KMS-11 (cell line): ENCODE measurements around the gene IGFBP2.

Source experiments
- H2AFZ ChIP-seq: fragments of 200-600 bp; sonication (generic); 2 replicates; pipeline ENCODE4 v1.6.1; 2016; ENCODE audit warnings: antibody characterized with exemption, mixed run types, low read depth
- H3K27ac ChIP-seq: fragments of 200-600 bp; sonication (generic); 2 replicates; pipeline ENCODE4 v1.6.1; 2016; ENCODE audit warnings: mild to moderate bottlenecking, mixed run types
- H3K27me3 ChIP-seq: fragments of 200-600 bp; sonication (generic); 2 replicates; pipeline ENCODE4 v1.6.1; 2017; ENCODE audit warnings: mild to moderate bottlenecking, low read depth, mixed run types, moderate library complexity; ENCODE audit not compliant: insufficient read depth
- H3K36me3 ChIP-seq: fragments of 200-600 bp; sonication (generic); 2 replicates; pipeline ENCODE4 v1.6.1; 2017; ENCODE audit warnings: mild to moderate bottlenecking, mixed run types; ENCODE audit not compliant: insufficient read depth
- H3K4me1 ChIP-seq: fragments of 200-600 bp; sonication (generic); 2 replicates; pipeline ENCODE4 v1.6.1; 2016; ENCODE audit warnings: mild to moderate bottlenecking, low read depth, mixed run types; ENCODE audit not compliant: poor library complexity, severe bottlenecking
- H3K4me2 ChIP-seq: fragments of 200-600 bp; sonication (generic); 2 replicates; pipeline ENCODE4 v1.7.0; 2016; ENCODE audit warnings: mild to moderate bottlenecking, mixed run types
- H3K4me3 ChIP-seq: fragments of 200-600 bp; sonication (generic); IDR thresholded peaks from 2 replicates; pipeline ENCODE4 v1.6.1; 2017; ENCODE audit warnings: low read depth, low read length, mixed read lengths; ENCODE audit not compliant: insufficient read depth
- H3K79me2 ChIP-seq: fragments of 200-600 bp; sonication (generic); 2 replicates; pipeline ENCODE4 v1.6.1; 2016; ENCODE audit warnings: low read depth, mixed run types; ENCODE audit not compliant: insufficient read depth
- H3K9ac ChIP-seq: fragments of 200-600 bp; sonication (generic); 2 replicates; pipeline ENCODE4 v1.6.1; 2016; ENCODE audit warnings: mild to moderate bottlenecking, mixed run types
- H4K20me1 ChIP-seq: fragments of 200-600 bp; sonication (generic); 2 replicates; pipeline ENCODE4 v1.6.1; 2016; ENCODE audit warnings: mild to moderate bottlenecking, mixed run types; ENCODE audit not compliant: insufficient read depth
- TF ChIP-seq, protein P1 (sequence below): fragments of 200-600 bp; sonication (generic); conservative IDR thresholded peaks from 2 replicates; pipeline ENCODE4 v1.6.1; 2017; ENCODE audit warnings: low read depth, mild to moderate bottlenecking, antibody characterized with exemption, low read length, moderate library complexity, mixed read lengths

IGFBP2 gene

DNA sequence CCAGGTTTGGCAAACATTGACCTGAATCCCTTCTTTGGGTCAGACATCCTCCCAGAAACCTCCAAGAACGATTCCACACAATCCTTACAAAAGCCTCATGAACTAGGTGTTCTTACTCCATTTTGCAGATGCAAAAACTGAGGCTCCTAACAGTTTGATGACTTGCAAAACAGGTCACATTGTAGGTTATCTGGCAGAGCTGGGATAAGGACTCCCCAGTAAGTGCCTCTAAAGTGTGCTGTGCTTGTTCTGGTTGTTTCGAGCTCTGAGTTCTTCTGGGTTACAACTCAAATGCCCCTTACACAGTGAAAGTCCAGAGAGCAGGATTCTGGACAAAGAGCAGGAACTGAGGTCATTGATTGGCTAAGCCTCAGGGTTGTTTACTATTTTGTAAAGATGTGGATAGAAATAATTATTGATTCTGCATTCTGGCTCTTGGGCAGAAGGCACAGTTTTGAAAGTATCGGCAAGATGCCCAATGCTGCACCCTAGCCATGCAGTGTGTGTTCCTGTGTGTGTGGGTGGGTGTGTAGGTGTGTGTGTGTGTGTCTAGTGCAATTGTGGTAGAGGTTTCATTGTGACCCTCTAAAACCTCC, 17.0 kb upstream of the IGFBP2 start:
- H3K4me1 ChIP-seq, result no peaks in the 10 kb centered on the region
- H2AFZ ChIP-seq, result no peak overlapping the region
- H4K20me1 ChIP-seq, result no peaks in the 10 kb centered on the region
- H3K36me3 ChIP-seq, result no peaks in the 10 kb centered on the region
- TF ChIP-seq, protein P1, sequence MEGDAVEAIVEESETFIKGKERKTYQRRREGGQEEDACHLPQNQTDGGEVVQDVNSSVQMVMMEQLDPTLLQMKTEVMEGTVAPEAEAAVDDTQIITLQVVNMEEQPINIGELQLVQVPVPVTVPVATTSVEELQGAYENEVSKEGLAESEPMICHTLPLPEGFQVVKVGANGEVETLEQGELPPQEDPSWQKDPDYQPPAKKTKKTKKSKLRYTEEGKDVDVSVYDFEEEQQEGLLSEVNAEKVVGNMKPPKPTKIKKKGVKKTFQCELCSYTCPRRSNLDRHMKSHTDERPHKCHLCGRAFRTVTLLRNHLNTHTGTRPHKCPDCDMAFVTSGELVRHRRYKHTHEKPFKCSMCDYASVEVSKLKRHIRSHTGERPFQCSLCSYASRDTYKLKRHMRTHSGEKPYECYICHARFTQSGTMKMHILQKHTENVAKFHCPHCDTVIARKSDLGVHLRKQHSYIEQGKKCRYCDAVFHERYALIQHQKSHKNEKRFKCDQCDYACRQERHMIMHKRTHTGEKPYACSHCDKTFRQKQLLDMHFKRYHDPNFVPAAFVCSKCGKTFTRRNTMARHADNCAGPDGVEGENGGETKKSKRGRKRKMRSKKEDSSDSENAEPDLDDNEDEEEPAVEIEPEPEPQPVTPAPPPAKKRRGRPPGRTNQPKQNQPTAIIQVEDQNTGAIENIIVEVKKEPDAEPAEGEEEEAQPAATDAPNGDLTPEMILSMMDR, result no peak
- no peak overlapping the region for H3K4me3 ChIP-seq
- H3K27me3 ChIP-seq, result no peaks in the 10 kb centered on the region
- no peaks in the 10 kb centered on the region for H3K79me2 ChIP-seq
- H3K9ac ChIP-seq, result no peak overlapping the region
- H3K4me2 ChIP-seq, result no peak overlapping the region
- no peak overlapping the region for H3K27ac ChIP-seq

DNA sequence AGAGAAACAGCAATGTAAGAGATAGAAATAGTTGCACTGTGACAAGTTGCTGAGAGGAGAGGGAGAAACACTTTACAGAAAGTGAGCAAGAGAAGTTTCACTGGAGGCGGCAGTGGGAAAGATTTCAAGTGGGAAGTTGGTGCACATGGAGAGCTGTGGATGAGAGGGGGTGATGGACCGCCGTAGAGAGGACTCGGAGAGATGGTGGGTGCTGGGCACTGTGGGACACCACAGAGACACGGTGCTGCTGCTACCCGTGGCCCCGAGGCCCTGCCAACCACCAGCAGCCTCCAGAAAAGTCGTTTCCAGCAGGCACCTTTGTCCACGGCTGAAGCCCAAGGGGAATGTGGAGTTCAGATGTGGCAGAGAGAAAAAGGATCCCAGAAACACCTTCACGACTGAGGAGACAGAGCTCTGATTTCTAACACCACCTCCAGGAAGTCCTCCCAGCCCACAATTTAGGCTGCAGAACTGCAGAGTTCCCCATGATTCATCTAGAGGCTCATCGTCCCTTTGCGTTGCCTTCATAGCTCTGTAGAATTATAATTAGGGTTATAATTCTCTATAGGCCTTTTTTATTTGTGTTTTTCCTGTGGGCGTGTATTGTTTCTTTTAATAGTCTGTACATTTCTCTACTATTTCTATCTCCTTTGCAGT, 15.9 kb upstream of the IGFBP2 start:
- no peaks in the 10 kb centered on the region for H4K20me1 ChIP-seq
- TF ChIP-seq, protein P1, result no peak
- H2AFZ ChIP-seq, result no peak overlapping the region
- H3K4me2 ChIP-seq, result no peak overlapping the region
- no peaks in the 10 kb centered on the region for H3K79me2 ChIP-seq
- H3K27ac ChIP-seq, result no peak overlapping the region
- H3K27me3 ChIP-seq, result no peaks in the 10 kb centered on the region
- no peak overlapping the region for H3K9ac ChIP-seq
- no peak overlapping the region for H3K4me3 ChIP-seq
- H3K36me3 ChIP-seq, result no peaks in the 10 kb centered on the region
- H3K4me1 ChIP-seq, result no peaks in the 10 kb centered on the region

DNA sequence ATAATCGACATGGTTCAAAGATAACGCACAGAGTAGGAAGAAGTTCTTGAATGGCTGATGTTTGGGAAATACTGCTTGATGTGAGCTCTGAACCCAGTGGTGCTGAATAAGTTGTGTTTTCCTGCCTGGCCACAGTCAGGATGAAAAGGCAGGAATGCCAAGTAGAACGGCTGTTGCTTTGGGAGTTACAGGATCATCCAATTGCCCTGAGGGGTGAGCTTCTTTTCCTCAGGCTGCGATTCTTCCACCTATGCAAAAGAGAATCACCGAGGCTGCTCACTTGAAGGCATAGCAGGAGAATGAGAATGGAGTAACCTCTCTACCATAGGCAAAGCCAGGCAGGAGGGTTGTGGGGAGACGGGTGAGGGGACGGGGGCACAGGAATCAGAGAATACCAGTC, 14.4 kb upstream of the IGFBP2 start:
- H3K36me3 ChIP-seq, result no peaks in the 10 kb centered on the region
- H4K20me1 ChIP-seq, result no peaks in the 10 kb centered on the region
- H3K4me2 ChIP-seq, result no peak overlapping the region
- no peak overlapping the region for H3K4me3 ChIP-seq
- no peaks in the 10 kb centered on the region for H3K27me3 ChIP-seq
- H3K27ac ChIP-seq, result no peak overlapping the region
- TF ChIP-seq, protein P1, result no peak
- no peaks in the 10 kb centered on the region for H3K4me1 ChIP-seq
- no peaks in the 10 kb centered on the region for H3K79me2 ChIP-seq
- H2AFZ ChIP-seq, result no peak overlapping the region
- no peak overlapping the region for H3K9ac ChIP-seq

DNA sequence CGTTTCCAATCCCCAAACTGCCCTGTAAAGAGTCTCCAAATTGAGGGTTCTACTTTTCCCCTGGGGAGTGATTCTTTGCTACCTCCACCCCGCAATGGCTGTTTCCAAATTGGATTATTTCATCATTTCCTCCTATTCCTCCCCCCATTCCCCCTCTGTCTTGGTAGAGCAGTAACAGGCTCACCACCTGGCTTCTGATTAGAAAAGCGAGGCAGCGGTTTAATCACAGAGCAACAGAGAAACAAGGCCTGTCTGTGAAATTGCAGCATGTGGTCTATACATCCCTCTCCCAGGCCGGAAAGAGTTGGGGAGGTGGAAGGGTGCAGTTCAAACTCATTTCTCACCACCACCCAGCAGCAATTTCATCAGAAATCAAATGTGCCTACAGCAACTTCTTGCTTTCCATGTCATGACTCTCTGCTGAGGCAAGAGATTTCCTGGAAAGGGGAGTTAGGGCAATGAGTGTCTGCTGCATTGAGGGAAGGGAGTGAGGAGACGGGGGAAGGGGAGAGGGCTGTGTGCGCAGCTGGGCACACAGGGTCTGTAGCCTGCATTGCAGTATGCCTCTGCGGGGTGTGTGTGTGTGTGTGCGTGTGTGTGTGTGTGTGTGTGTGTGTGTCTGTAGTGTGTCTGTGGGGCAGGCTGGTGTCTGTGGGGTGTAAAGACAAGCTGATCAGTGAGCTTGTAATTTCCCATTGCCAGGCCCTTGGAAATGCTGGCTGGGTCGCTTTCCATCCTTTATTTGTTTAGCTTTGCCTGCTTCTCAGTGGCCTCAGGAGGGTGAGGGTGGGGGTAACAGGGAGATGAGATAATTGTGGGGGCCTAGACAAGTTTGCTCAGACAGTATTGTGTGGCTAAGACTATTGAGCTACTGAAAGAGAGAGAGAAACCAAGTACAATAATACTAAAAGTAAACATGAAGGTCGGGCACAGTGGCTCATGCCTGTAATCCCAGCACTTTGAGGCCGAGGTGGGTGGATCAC, 13.5 kb upstream of the IGFBP2 start:
- no peak overlapping the region for H3K9ac ChIP-seq

More for the DNA sequence above, 13.5 kb upstream of the IGFBP2 start:
- Histone ChIP-seq H3K36me3 (no peaks in the 10 kb centered on the region), H3K27me3 (no peaks in the 10 kb centered on the region), H3K4me3 (no peak overlapping the region), H3K79me2 (no peaks in the 10 kb centered on the region), H4K20me1 (no peaks in the 10 kb centered on the region), H3K4me1 (no peaks in the 10 kb centered on the region), H2AFZ (no peak overlapping the region), H3K4me2 (no peak overlapping the region), H3K27ac (no peak overlapping the region)
- TF ChIP-seq, protein P1, result no peak
